CD4-positive, alpha-beta T cell treated with Interleukin-4 for 1 hour (primary cell): Measurements from ENCODE around the gene PHF2.

Experiments used
- DNase-seq, 2 donors: peaks; one replicate each; pipeline ENCODE4 v3.0.0-alpha.2; 2020 to 2022

PHF2 gene

DNA sequence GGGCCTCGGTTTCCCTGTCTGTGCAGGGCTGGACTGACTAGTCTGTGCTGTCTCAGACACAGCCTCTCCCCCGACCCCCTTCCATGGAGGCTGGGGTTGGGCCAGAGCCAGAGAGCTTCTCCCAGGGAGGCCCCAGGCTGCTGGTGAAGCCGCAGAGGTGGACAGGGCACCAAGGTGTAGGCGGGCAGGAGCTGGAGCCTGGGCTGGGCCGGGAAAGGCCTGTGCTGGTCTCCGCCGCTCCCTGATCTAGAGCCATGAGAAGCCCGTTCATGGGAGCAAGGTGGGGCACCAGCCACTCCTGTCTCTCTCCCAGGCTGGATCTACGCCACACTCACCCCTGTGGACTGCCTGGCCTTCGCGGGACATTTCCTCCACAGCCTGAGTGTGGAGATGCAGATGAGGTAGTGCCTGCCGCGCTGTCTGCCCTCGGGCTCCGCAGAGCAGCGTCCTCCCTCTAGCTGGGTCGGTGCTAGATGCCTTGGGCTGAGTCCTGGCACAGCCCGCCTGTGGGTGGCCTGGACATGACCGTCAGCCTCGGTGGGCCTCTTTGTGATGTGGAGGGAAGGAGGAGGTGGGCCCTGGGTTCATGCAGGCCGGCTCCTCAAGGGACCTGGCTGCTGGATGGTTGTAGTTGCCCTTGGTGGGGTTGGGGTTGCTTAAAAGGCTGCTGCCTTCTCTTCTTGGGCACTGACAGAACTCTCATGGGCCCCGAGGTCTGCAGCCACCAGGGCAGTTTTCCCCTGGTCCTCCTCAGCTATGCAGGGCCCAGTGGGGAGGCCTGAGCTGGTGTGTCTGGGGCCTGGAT, 79.4 kb downstream of the PHF2 start:
- no peak for DNase-seq

DNA sequence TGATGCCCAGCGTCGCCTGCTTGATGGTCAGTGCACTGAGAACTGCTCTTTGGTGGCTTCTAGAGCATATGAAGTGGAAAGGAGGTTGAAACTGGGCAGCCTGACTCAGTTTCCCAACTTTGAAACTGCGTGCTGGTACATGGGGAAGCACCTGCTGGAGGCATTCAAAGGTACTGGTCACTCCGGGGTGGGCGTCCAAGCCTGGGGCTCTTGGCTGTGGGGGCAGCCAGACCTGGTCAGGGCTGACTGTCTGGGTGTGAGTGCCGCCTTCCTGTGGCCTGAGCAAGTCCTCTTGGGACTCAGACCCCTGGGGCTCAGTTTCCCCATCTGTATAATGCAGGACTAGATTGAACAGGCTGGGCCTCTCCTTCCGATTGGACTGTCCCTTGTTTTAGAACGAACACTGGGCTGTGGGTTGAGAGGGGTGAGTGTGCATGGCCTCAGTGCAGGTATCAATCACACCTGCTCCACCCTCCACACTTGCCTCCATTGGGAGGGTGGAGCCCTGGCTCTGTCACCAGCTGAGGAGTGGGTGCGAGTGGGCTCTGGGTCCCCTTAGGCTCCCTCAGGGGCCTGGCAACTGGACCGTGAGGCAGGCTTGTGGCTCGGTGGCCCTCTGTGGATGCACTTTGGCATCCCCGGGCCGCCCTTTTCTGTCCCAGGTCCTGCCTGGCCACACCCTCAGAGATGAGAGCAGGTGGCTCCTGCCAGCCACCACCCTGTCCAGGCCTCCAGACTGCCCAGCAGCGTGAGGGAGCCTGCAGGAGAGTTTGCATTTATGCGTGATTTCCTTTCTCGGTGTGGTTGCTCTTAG, 80.2 kb downstream of the PHF2 start:
- DNase-seq: no peak

GRCh38 chr9:93657331-93658111, 81.1 kb downstream of the PHF2 start:
- DNase-seq: no peak

GRCh38 chr9:93658184-93658925, 82.0 kb downstream of the PHF2 start:
- no peak for DNase-seq

GRCh38 chr9:93659044-93659836, 82.9 kb downstream of the PHF2 start:
- no peak for DNase-seq

- no peak for DNase-seq
Observed at GRCh38 chr9:93659837-93660177, 83.4 kb downstream of the PHF2 start.

GRCh38 chr9:93660352-93661046, 84.1 kb downstream of the PHF2 start:
- DNase-seq: no peak

DNA sequence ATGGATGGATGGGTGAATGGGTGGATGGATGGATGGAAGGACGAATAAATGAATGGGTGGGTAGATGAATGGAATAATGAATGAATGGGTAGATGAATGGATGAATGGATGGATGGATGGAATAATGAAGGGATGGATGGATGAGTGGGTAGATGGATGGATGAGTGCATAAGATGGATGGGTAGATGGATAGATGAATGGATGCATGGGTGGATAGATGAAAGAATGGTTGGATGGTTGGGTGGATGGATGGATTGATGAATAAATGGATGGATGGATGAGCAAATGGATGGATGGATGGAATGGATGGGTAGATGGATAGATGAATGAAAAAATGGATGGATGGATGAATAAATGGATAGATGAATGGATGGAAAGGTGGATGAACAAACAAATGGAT, 85.2 kb downstream of the PHF2 start:
- no peak for DNase-seq

- no peak for DNase-seq
Observed at GRCh38 chr9:93662016-93662638, 85.7 kb downstream of the PHF2 start.

GRCh38 chr9:93662952-93663572, 86.7 kb downstream of the PHF2 start:
- no peak for DNase-seq

- DNase-seq: peak in 1 of 2 donors; percentile 9
Observed at GRCh38 chr9:93663877-93664548, 87.6 kb downstream of the PHF2 start.

DNA sequence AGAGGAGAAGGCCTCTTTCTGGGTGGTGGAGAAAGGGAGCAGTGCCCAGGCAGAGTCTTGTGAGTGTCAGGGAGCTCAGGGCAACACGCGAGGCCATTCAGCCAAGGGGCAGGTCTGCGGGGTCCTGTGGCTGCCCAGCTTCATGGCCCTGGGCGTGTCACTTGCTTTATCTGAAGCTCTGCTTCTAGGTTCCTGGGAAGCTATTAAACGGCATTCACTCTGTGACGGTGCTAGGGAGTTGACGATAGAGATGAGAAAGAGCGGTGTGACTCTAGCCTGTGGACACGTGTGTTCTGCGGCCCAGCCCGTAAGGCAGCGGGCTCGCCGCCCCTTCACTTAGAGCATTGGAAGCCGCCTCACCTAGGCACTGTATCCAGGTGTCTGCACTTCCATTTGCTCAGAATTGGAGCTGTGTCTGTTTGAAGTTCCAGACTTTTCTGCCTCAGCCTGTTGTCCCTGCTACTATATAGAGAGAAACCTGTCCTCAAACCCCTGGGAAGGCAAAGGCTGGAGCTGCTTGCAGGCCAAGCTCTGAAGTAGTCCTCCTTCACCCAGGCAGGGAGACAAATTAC, 88.3 kb downstream of the PHF2 start:
- DNase-seq: peak in 1 of 2 donors; percentile 9

DNA sequence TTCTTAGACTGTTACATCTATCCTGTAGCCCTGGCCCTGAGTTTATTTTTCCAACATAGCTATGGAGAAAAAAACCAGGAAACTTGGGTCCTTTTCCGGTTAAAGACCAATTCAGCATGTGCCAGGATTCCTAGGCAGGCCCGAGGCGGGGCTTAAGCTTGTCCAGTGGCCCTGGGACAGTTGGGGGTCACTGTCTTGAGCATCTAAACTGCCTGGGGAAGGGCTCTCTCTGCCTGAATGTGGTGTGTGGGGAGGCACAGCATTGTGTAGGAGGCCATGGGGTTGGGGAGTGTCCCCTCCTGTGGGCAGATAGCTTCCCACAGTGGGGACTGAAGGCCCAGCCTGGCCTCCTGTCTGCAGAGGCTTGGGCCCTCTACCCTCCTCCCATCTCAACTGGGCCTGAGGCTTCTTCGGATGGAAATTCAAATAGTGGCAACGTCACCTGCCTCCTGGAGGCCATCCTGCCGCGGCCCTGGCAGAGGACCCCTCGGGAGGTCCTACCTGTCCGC, 88.8 kb downstream of the PHF2 start:
- no peak for DNase-seq

DNA sequence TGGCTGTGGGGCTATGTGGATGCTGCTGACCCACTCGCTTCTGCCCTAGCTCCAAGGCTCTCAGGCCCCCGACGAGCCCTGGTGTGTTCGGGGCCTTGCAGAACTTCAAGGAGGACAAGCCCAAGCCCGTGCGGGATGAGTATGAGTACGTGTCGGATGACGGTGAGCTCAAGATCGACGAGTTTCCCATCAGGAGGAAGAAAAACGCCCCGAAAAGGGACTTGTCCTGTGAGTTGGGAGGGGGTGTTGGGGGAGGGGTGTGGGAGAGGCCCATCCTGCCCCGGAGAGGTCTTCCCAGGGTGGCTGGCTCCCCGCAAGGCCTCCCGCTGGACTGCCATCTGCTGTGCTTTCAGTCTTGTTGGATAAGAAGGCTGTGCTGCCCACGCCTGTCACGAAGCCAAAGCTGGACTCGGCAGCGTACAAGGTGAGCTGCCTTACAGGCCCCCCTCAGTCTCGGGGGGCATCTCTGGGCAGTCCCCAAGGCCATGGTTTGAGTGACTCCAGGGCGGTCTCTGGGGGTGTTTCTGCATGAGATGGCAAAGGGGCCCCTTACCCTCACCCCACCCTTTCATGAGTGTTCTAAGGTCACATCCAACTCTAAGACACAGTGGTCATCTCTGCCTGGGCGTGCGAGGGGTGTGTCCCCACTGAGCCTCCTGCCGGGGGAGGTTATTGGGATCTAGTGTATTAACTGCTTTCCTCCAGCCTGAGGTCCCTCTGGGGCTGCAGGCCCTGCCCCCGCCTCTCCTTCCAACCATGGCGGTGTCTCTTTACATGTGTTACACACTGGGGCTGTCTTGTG, 89.5 kb downstream of the PHF2 start:
- DNase-seq: peak in 1 of 2 donors; percentile 7

GRCh38 chr9:93666439-93666784, 90.0 kb downstream of the PHF2 start:
- DNase-seq: peak in 1 of 2 donors; percentile 9

- peak in 1 of 2 donors; percentile 5 for DNase-seq
Observed at GRCh38 chr9:93667006-93667405, 90.6 kb downstream of the PHF2 start.

DNA sequence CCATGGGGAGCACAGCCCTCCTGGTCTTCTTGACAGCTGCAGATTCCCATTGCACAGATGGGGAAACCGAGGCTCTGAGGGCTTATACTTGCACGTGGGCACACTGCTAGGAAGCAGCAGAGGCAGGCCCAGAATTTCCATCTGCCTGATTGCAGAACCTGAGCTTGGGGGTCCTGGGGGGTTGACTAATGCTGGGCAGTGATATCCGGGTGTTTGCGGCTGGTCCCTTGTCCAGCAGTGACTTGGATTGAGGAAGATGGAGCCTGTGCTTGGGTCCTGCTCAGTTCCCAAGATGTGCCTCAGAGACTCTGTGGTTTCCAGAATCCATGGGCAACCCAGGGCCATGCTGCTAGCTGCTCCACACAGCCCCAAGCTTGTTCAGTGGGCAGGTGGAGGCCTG, 91.2 kb downstream of the PHF2 start:
- peak in 1 of 2 donors; percentile 9 for DNase-seq

DNA sequence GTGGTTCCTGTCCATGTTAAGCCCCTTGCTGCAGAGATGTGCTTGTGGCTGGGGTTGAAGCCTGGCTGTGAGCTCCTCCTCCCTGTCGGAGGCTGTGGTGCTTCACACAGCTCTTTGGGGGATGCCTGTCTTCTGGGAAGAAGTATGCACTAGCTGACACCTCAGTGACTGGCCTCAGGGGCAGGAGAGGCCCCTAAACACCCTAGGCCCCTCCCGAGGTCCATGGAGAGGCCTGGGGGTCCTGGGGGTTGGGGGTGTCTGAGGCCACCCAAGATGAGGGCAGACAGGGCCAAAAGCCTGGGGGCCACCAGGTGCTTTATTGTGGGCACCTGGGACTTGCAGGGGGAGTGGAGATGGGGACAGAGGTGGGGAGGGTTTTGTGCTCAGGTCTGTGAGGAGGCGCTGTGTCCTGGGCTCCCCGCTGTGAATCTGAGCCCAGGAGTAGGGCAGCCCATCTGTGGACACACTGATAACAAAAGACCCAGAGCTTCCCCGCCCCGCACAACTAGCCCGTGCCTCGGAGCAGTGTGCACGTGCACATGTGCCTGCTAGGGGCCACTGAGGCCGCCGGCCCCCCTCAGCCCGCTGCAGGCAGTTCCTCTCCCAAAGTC, 92.0 kb downstream of the PHF2 start:
- DNase-seq: peak in 1 of 2 donors; percentile 10
